Psoas muscle (tissue), 8 donors: Measurements from ENCODE around the gene SH3BP1. TPM values are rescaled to one million over a fixed set of nuclear protein-coding genes. Genes with fewer than 3 reads are reported as not detected.
"Not testable (repeated sequence)": the region's sequence is repeated elsewhere in the genome, so short reads cannot be mapped to it uniquely, and the experiment has no call there.

Experiments used
- ATAC-seq, 4 donors: fragments of 200-7000 bp; cut with Tn5 transposase; one replicate each; pipeline ENCODE4 v1.9.1; 2020; ENCODE audit warnings: moderate library complexity in 3 of 4, mild to moderate bottlenecking in 2 of 4
- DNase-seq, 2 donors: peaks; one replicate each; pipeline ENCODE4 v3.0.0-alpha.2; 2020
- H3K27ac ChIP-seq: fragments of 200-600 bp; one replicate; pipeline ENCODE4 v1.8.0; 2022
- H3K27me3 ChIP-seq, 3 donors: fragments of 200-600 bp in 1 of 3; one replicate each; pipeline versions ENCODE4 v1.6.1 to v1.8.0; 2013 to 2022; ENCODE audit warnings: low read length in 2 of 3, mild to moderate bottlenecking in 2 of 3, moderate library complexity in 1 of 3; ENCODE audit not compliant: insufficient read depth in 3 of 3
- H3K36me3 ChIP-seq, 2 donors: fragments of 200-600 bp in 1 of 2; one replicate each; pipeline versions ENCODE4 v1.6.1 to v1.8.0; 2013 to 2022; ENCODE audit warnings: low read depth in 1 of 2, mild to moderate bottlenecking in 1 of 2, moderate library complexity in 1 of 2; ENCODE audit not compliant: insufficient read depth in 1 of 2
- H3K4me1 ChIP-seq: fragments of 200-600 bp; one replicate; pipeline ENCODE4 v1.8.0; 2022
- H3K4me3 ChIP-seq: fragments of 200-600 bp; one replicate; pipeline ENCODE4 v1.8.0; 2022; ENCODE audit warnings: mild to moderate bottlenecking
- H3K9me3 ChIP-seq: fragments of 200-600 bp; one replicate; pipeline ENCODE4 v1.8.0; 2022
- WGBS, 3 donors: extraction: QIAGEN DNeasy Blood & Tissue Kit; methylation state at CpG; one replicate each; pipeline versions ENCODE4 v1.1.6 to v1.1.7; 2013; 5-methylcytosine and 5-hydroxymethylcytosine counted together
- intact Hi-C, 2 donors: fragments of 100-400 bp; cut with DNase I; formaldehyde crosslinking; loops; one replicate each; pipeline versions ENCODE4 v1.11.0 to v1.14.2; 2022
- polyA plus RNA-seq, 3 donors: library from polyadenylated mRNA; stranded (reverse); fragments of 200-250 nt; gene quantifications; one replicate each; pipeline ENCODE4 v1.2.3, GENCODE V29; 2013
- total RNA-seq, 4 donors: library from RNA; stranded (reverse); fragmentation: NEBNext Ultra II Directional in 2 of 4; extraction: Animal tissue kit (Norgen Biotek cat#: 25700) in 2 of 4; gene quantifications; one replicate each; pipeline versions ENCODE4 v1.2.1 to v1.2.4, GENCODE V29; 2021 to 2023
- TF ChIP-seq, protein P1 (sequence below): fragments of 200-600 bp; IDR thresholded peaks from one replicate; pipeline ENCODE4 v1.8.0; 2022; ENCODE audit warnings: antibody characterized with exemption
- donor health status: healthy with polysubstance abuse.
- donor health status: DM: no; HTN: no; CAD: no; lungs with moderate emphysema.
- donor health status: Bipolar disorder and iron deficiency.
- donor health status: healthy.
- donor health status: DM: yes; HTN: yes; CAD: no.
- donor health status: DM: no; HTN: no; CAD: no.
- donor health status: DM: no; HTN: no; CAD: no.
- donor health status: DM: yes; HTN: yes; CAD: no.

SH3BP1 gene
- total and polyA plus RNA-seq, 7 donors = 0.20 to 2.4 (median 1.4) TPM

DNA sequence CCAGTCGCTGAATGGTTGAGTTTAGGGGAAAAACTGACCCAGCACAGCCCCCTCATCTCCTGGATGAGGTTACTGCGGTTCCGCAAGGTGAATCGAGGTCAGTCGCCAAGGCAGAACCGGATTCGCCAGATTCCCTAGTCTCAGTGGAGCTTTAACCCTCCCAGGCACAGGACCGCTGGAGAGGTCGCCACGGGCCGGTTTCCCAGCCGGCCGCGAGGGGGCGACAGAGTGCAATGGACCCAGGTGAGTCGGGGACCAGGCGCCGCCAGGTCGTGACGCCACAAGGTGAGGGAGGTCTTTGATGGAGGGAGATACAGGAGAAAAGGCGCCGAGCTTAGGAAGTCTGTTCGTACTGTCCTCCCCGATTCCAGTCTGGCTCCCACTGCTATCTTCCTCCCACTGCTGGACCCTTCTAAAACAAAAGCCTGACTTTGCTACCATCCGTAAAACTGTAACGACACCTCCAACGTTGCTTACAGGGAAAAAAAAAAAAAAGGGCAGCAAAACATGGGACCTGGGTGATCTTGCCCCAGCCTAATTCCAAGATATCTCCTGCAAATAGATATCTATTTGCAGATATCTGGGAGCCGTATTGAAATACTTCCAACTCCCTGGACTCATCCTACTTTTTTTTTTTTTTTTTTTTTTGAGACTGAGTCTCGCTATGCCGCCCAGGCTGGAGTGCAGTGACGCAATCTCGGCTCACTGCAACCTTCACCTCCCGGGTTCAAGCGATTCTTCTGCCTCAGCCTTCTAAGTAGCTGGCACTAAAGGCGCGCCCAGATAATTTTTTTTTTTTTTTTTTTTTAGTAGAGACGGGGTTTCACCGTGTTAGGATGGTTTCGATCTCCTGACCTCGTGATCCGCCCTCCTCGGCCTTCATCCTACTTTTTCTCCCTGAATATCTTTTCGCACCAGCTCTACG, 32.2 kb upstream of the SH3BP1 start:
- intact Hi-C loops = no loop called here
- TF ChIP-seq, protein P1, sequence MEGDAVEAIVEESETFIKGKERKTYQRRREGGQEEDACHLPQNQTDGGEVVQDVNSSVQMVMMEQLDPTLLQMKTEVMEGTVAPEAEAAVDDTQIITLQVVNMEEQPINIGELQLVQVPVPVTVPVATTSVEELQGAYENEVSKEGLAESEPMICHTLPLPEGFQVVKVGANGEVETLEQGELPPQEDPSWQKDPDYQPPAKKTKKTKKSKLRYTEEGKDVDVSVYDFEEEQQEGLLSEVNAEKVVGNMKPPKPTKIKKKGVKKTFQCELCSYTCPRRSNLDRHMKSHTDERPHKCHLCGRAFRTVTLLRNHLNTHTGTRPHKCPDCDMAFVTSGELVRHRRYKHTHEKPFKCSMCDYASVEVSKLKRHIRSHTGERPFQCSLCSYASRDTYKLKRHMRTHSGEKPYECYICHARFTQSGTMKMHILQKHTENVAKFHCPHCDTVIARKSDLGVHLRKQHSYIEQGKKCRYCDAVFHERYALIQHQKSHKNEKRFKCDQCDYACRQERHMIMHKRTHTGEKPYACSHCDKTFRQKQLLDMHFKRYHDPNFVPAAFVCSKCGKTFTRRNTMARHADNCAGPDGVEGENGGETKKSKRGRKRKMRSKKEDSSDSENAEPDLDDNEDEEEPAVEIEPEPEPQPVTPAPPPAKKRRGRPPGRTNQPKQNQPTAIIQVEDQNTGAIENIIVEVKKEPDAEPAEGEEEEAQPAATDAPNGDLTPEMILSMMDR = peak; percentile 93
- Histone ChIP-seq H3K4me1 (peaks cover 24% of the 10 kb centered on the region), H3K4me3 (peak overlapping the region; percentile 99), H3K27ac (peak overlapping the region; percentile 93), H3K9me3 (no peaks in the 10 kb centered on the region), H3K27me3 (peaks cover 0 to 5% (median 0%) of the 10 kb centered on the region in 3 donors), H3K36me3 (no peaks in the 10 kb centered on the region)
- DNase-seq (peak; percentile 73 to 87), ATAC-seq (peak; percentile 16 to 42 (median 22))
- WGBS, 3 donors = 3 to 4% (median 3%) methylated on average over 43 to 44 of the region's 44 CpGs

DNA sequence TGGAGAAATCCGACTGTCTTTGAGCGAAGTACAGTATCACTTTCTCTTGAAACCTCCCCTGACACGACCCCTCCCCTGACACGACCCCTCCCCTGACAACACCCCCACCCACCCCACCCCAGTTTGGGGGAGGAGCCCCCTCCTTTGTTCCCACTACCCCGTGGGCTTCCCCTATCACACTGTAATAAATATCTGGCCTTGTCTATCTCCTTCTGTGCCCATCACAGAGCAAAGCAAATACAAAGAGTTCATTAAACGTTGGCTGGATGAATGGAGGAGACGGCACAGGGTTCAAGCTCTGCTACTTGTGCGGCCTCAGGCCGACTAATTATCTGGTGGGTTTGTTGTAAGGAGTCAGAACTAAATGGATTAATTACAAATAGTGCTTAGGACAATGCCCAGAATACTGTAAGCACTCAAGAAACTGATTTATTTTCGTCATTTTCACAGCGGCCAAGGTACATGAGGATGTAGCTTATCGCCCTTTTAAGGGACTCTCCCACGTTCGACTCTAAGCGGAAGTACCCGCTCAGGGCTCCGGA, 31.5 kb upstream of the SH3BP1 start:
- Histone ChIP-seq H3K4me1 (peaks cover 24% of the 10 kb centered on the region), H3K27ac (peak overlapping the region; percentile 93), H3K4me3 (peak overlapping the region; percentile 99), H3K9me3 (no peaks in the 10 kb centered on the region), H3K27me3 (peaks cover 0 to 5% (median 0%) of the 10 kb centered on the region in 3 donors), H3K36me3 (no peaks in the 10 kb centered on the region)
- intact Hi-C loops = no loop called here
- WGBS, 3 donors = 2 to 3% (median 2%) methylated on average over 17 of the region's 17 CpGs
- TF ChIP-seq, protein P1 = no peak
- ATAC-seq (peak in 1 of 4 donors; percentile 0), DNase-seq (no peak)

DNA sequence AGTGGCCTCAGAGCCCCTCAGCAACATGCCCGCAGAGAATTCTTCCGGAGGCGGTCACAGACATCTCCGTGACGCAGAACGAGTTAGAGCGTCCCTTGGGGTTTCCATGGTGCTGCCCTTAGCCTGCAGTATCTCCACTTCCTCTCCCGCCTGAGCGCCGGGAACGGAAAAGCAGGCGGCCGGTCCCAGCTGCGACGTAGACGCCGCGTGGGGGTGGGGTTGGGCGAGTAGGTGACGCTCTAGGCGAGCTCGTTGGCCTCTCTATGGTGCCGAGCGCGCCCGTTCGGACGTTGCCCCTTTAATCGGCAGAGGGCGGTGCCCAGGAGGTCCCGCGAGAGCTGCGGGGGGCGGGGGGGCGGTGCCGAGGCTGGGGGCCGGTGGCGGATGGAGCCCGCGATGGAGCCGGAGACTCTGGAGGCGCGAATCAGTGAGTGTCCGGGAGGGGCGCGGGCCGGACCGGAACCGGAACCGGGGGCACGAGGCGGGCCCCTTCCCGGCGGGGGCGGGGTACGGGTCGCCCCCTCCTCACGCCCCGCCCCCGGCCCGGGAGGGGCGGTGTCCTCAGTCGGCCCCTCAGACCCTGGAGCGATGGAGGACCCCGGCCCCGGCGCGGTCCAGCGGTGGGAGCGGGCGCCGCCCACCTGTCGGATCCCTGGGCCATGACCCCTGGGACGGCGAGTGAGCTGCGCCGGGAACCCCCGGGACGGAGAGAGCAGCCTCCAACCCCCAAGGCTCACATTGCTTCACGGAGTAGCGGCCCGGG, 30.8 kb upstream of the SH3BP1 start, which contains the start of gene GGA1:
Gene GGA1 (plus strand): TSS at position 358 of the 763 bp plus-strand sequence. CDS start 27 bp downstream, at position 385.
- Histone ChIP-seq H3K4me3 (peak within 1 kb of the TSS; percentile 99), H3K9me3 (no peaks in the 10 kb centered on the region), H3K36me3 (no peaks in the 10 kb centered on the region), H3K27me3 (peaks cover 0 to 5% (median 0%) of the 10 kb centered on the region in 3 donors), H3K4me1 (peaks cover 24% of the 10 kb centered on the region), H3K27ac (peak within 1 kb of the TSS; percentile 93)
- 0 to 1% (median 0%) methylated on average over 47 to 82 of the region's 82 CpGs for WGBS, 3 donors
- TF ChIP-seq, protein P1 = no peak
- DNase-seq (peak; percentile 96 to 98), ATAC-seq (peak; percentile 92 to 96 (median 94))
- intact Hi-C loops = no loop called here

DNA sequence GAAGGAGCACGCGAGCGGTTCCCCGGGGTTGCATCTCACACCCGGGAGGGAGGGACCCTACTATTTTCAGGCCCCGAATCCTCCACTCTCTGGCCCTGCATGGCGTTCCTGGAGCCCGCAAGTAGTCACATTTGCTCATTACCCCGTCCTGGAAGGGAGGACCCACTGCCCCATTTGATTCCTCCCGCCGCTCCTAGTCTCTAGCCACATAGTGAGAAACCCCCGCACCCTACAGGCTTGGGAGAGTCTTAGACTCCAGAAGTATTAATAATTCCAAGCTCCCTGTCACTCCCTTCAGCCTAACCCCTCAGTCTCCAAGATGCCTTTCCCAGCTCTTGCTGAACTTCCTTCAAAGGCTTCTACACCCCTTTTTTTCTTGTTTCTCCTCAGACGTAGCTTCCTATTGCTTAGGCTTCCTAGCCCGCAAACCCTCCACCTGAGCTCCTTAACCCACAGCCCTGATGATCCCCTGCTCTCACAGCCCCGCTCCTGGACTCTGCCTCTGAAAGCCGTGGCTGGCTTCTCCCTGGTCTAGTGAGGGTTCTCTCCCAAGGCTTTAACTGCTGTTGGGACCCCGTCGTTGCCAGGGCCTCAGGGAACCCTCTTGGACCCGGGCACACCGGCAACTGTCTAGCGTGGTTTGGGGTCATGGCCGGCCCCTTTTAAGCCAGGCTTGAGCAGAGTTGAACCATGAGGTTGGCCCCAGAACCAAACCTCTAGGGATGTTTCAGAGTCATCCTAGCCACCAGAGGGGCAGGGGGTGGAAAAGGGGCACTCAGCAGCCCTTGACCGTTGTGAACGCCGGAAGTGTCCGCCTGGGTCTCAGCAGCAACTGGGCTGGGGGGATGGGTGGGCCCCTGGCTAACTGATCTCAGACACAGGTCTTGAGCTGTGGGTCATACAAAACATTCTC, 30.0 kb upstream of the SH3BP1 start:
- no peaks in the 10 kb centered on the region for H3K9me3 ChIP-seq
- 6 to 11% (median 10%) methylated on average over 24 to 26 of the region's 26 CpGs for WGBS, 3 donors
- H3K4me1 ChIP-seq = peaks cover 24% of the 10 kb centered on the region
- H3K4me3 ChIP-seq = peak overlapping the region; percentile 99
- H3K27me3 ChIP-seq = no peaks in the 10 kb centered on the region
- ATAC-seq (no peak), DNase-seq (no peak)
- peaks cover 0 to 7% of the 10 kb centered on the region in 2 donors for H3K36me3 ChIP-seq
- intact Hi-C loops = no loop called here
- TF ChIP-seq, protein P1 = no peak
- peak overlapping the region; percentile 93 for H3K27ac ChIP-seq

DNA sequence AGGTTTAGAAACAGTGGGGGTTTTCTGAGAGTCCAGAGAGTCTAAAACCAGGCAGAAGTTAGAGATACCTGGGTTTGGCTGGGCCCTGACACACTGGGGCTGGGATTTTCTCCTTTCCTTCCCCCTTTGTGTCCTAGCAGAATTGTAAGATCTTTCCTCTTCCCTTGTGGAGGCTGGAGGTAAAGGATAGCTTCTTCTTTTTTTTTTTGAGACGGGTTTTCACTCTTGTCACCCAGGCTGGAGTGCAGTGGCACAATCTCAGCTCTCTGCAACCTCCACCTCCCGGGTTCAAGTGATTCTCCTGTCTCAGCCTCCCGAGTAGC, 29.4 kb upstream of the SH3BP1 start:
- H3K4me3 ChIP-seq = peak overlapping the region; percentile 99
- intact Hi-C loops = not testable (repeated sequence)
- WGBS, 3 donors = 78 to 88% (median 83%) methylated on average over 3 of the region's 3 CpGs

More for the DNA sequence above, 29.4 kb upstream of the SH3BP1 start:
- not testable (repeated sequence) for H3K27me3 ChIP-seq, DNase-seq, H3K9me3 ChIP-seq, H3K27ac ChIP-seq, ATAC-seq
- Histone ChIP-seq H3K4me1 (peaks cover 24% of the 10 kb centered on the region), H3K36me3 (peaks cover 0 to 14% of the 10 kb centered on the region in 2 donors)
